ENCODE data around the gene ALOX15B. TPM values are rescaled to one million over a fixed set of nuclear protein-coding genes. Genes with fewer than 3 reads are reported as not detected.

The ALOX15B gene
- total RNA-seq, 1 experiment from 2014 or later = 0.30 TPM

- Histone ChIP-seq H3K4me2 (ENCODE audit: low read length) (no peak overlapping the region), H3K9me2 (ENCODE audit: insufficient read depth) (no peaks in the 10 kb centered on the region), H3K27ac (ENCODE audit: low read depth, low read length) (no peak overlapping the region), H3K4me3 (replicated peaks in 1 of 2; ENCODE audit: low read depth in 1 of 2, low read length in 2 of 2) (no peak overlapping the region), H2AFZ (ENCODE audit: low read depth, low read length, poor library complexity, severe bottlenecking) (no peak overlapping the region), H3K9me3 (ENCODE audit: control insufficient read depth in 1 of 2, insufficient read depth in 1 of 2, low read depth in 1 of 2, low read length in 2 of 2) (no peaks in the 10 kb centered on the region), H4K20me1 (ENCODE audit: insufficient read depth) (no peaks in the 10 kb centered on the region), H3K4me1 (ENCODE audit: control insufficient read depth in 1 of 2, insufficient read depth in 2 of 2, low read length in 2 of 2) (peaks cover 8 to 35% of the 10 kb centered on the region in 2 experiments; a peak in 3 of 4 replicates), H3K79me2 (ENCODE audit: insufficient read depth, low read length) (no peaks in the 10 kb centered on the region), H3K27me3 (ENCODE audit: insufficient read depth, low read length) (no peaks in the 10 kb centered on the region), H3K9ac (ENCODE audit: low read length) (no peak overlapping the region), H3K36me3 (ENCODE audit: control insufficient read depth in 1 of 2, insufficient read depth in 2 of 2, low read length in 2 of 2) (no peaks in the 10 kb centered on the region)
- ATAC-seq (no peak), DNase-seq (ENCODE audit: low read depth, low spot score) (no peak)
- BruUV-seq (replicated peaks) = no TSS peak
- ChIA-PET CTCF (no interaction called here), RAD21 (ENCODE audit: low non-redundant PET in 1 of 2, low total read pairs in 2 of 2, uncharacterized antibody in 2 of 2, unreplicated experiment in 2 of 2) (no interaction called here), POLR2A (no interaction called here)
- intact Hi-C loops (cut with micrococcal nuclease) = no loop called here
- TF ChIP-seq RAD21 (IDR thresholded peaks at IDR 0.05; ENCODE audit: low read depth) (no peak), TCF7L2 (IDR thresholded peaks at IDR 0.05; ENCODE audit: borderline replicate concordance, extremely low read depth, insufficient read depth, insufficient read length) (no peak), SP1 (IDR thresholded peaks at IDR 0.05; ENCODE audit: low read depth) (no peak), SRF (IDR thresholded peaks at IDR 0.05; ENCODE audit: low read depth) (no peak), JUND (IDR thresholded peaks at IDR 0.05) (no peak), FOSL1 (IDR thresholded peaks at IDR 0.05; ENCODE audit: low read depth) (no peak), POLR2A (IDR thresholded peaks at IDR 0.05; ENCODE audit: borderline replicate concordance, extremely low read depth, insufficient read depth, insufficient read length) (no peak), CTCF (IDR thresholded peaks at IDR 0.05 in 2 of 3, conservative IDR thresholded peaks at IDR 0.05 in 1 of 3; ENCODE audit: borderline replicate concordance in 1 of 3, insufficient read depth in 1 of 3, low read depth in 2 of 3, low read length in 2 of 3) (no peak), YY1 (IDR thresholded peaks at IDR 0.05; ENCODE audit: extremely low read depth, insufficient replicate concordance, low read depth, low read length) (no peak), SIN3A (IDR thresholded peaks at IDR 0.05; ENCODE audit: low read depth) (no peak), EZH2phosphoT487 (IDR thresholded peaks at IDR 0.05; ENCODE audit: borderline replicate concordance) (no peak), ELF1 (IDR thresholded peaks at IDR 0.05; ENCODE audit: borderline replicate concordance, low read depth) (no peak), MAX (IDR thresholded peaks at IDR 0.05) (no peak), ATF3 (IDR thresholded peaks at IDR 0.05) (no peak), ZNF274 (IDR thresholded peaks at IDR 0.05; ENCODE audit: low read depth, low read length) (no peak), REST (IDR thresholded peaks at IDR 0.05; ENCODE audit: low read depth) (no peak), CEBPB (IDR thresholded peaks at IDR 0.05; ENCODE audit: low read depth) (no peak), CBX3 (IDR thresholded peaks at IDR 0.05; ENCODE audit: low read depth) (no peak), ZBTB33 (IDR thresholded peaks at IDR 0.05; ENCODE audit: extremely low read depth, insufficient replicate concordance, low read length) (no peak)
Observed at GRCh38 chr17:8013731-8014557, 24.9 kb upstream of the ALOX15B start.

All from HCT116 (cell line).